Osteocyte (in vitro differentiated cells): ENCODE results near the gene SCG5. TPM values are rescaled to one million over a fixed set of nuclear protein-coding genes. Genes with fewer than 3 reads are reported as not detected.

Experiments
- DNase-seq: peaks from one replicate; pipeline ENCODE4 v3.0.0; 2021; ENCODE audit warnings: mixed read lengths; ENCODE audit not compliant: unreplicated experiment; ENCODE audit errors: extremely low spot score
- H3K27ac Mint-ChIP-seq: one replicate; pipeline ENCODE4 v1.8.0; 2021; ENCODE audit warnings: mild to moderate bottlenecking, mixed read lengths; ENCODE audit not compliant: unreplicated experiment
- H3K27me3 Mint-ChIP-seq: one replicate; pipeline ENCODE4 v1.8.0; 2021; ENCODE audit warnings: mixed read lengths; ENCODE audit not compliant: unreplicated experiment
- H3K36me3 Mint-ChIP-seq: one replicate; pipeline ENCODE4 v1.8.0; 2021; ENCODE audit warnings: mixed read lengths; ENCODE audit not compliant: unreplicated experiment
- H3K4me1 Mint-ChIP-seq: one replicate; pipeline ENCODE4 v1.8.0; 2021; ENCODE audit warnings: mixed read lengths; ENCODE audit not compliant: unreplicated experiment
- H3K4me3 Mint-ChIP-seq: one replicate; pipeline ENCODE4 v1.8.0; 2021; ENCODE audit warnings: mild to moderate bottlenecking, moderate library complexity, mixed read lengths; ENCODE audit not compliant: unreplicated experiment
- H3K9me3 Mint-ChIP-seq: one replicate; pipeline ENCODE4 v1.8.0; 2021; ENCODE audit warnings: mixed read lengths; ENCODE audit not compliant: unreplicated experiment
- CTCF ChIP-seq: fragments of 200-600 bp; sonication (generic); IDR thresholded peaks from 2 replicates; pipeline ENCODE4 v1.5.0; 2021; ENCODE audit warnings: antibody characterized with exemption, mild to moderate bottlenecking, moderate library complexity
- total RNA-seq: library from RNA; stranded (reverse); gene quantifications from 2 replicates; pipeline ENCODE4 v1.2.1, GENCODE V29; 2021

Gene SCG5
- total RNA-seq, 1 donor from 2014 or later, result 0.54 TPM

- no peak for DNase-seq
- peaks cover 17% of the 10 kb centered on the region for H3K36me3 Mint-ChIP-seq
- TF ChIP-seq CTCF, result no peak
- H3K27ac Mint-ChIP-seq, result peak overlapping the region; percentile 92
- H3K27me3 Mint-ChIP-seq, result no peaks in the 10 kb centered on the region
- peaks cover 59% of the 10 kb centered on the region for H3K4me1 Mint-ChIP-seq
- no peaks in the 10 kb centered on the region for H3K9me3 Mint-ChIP-seq
- peak overlapping the region; percentile 88 for H3K4me3 Mint-ChIP-seq
These were observed 77.6 kb downstream of the SCG5 start for GRCh38 chr15:32718821-32719716.

GRCh38 chr15:32721596-32721995 lies 80.1 kb downstream of the SCG5 start:
- H3K27me3 Mint-ChIP-seq, result no peaks in the 10 kb centered on the region
- H3K4me3 Mint-ChIP-seq, result peak overlapping the region; percentile 16
- H3K27ac Mint-ChIP-seq, result peak overlapping the region; percentile 92
- peaks cover 51% of the 10 kb centered on the region for H3K4me1 Mint-ChIP-seq
- TF ChIP-seq CTCF, result no peak
- DNase-seq, result no peak
- peaks cover 31% of the 10 kb centered on the region for H3K36me3 Mint-ChIP-seq
- peaks cover 7% of the 10 kb centered on the region for H3K9me3 Mint-ChIP-seq

- Mint-ChIP-seq H3K27me3 (no peaks in the 10 kb centered on the region), H3K4me3 (peak overlapping the region; percentile 16), H3K9me3 (peaks cover 9% of the 10 kb centered on the region), H3K27ac (peak overlapping the region; percentile 92), H3K4me1 (peaks cover 46% of the 10 kb centered on the region), H3K36me3 (peaks cover 33% of the 10 kb centered on the region)
- no peak for DNase-seq
- no peak for TF ChIP-seq CTCF
These were observed 80.6 kb downstream of the SCG5 start for GRCh38 chr15:32722136-32722535.

- Mint-ChIP-seq H3K4me1 (peaks cover 46% of the 10 kb centered on the region), H3K27me3 (no peaks in the 10 kb centered on the region), H3K9me3 (peaks cover 13% of the 10 kb centered on the region), H3K4me3 (no peak overlapping the region), H3K27ac (peak overlapping the region; percentile 56), H3K36me3 (peaks cover 37% of the 10 kb centered on the region)
- DNase-seq, result no peak
- no peak for TF ChIP-seq CTCF
These were observed 81.8 kb downstream of the SCG5 start for GRCh38 chr15:32723171-32723948.
